AG04450 (cell line): ENCODE results near the gene SOS1. TPM values are rescaled to one million over a fixed set of nuclear protein-coding genes. Genes with fewer than 3 reads are reported as not detected.

ENCODE experiments used
- CTCF ChIA-PET: fragments of 300-600, 350-600 bp; formaldehyde crosslinking; extraction: SDS; loops from one replicate; lab custom pipeline; 2022; ENCODE audit warnings: antibody characterized with exemption, inconsistent platforms; lab: Charles Lee
- POLR2A ChIA-PET: fragments of 350-600 bp; formaldehyde crosslinking; extraction: SDS; loops from one replicate; lab custom pipeline; 2021; ENCODE audit warnings: antibody characterized with exemption, inconsistent platforms; lab: Yijun Ruan, JAX
- DNase-seq: peaks from one replicate; pipeline ENCODE4 v3.0.0-alpha.2; 2011; ENCODE audit warnings: low read depth, low spot score
- H3K27ac ChIP-seq: one replicate; pipeline ENCODE4 v1.5.1; 2012; ENCODE audit warnings: low read depth, low read length, control low read depth
- H3K27me3 ChIP-seq: one replicate; pipeline ENCODE4 v1.6.0; 2012; ENCODE audit warnings: low read length; ENCODE audit not compliant: control insufficient read depth, insufficient read depth
- H3K4me3 ChIP-seq: 2 replicates; pipeline ENCODE4 v1.5.1; 2011; ENCODE audit warnings: mild to moderate bottlenecking, low read depth, low read length, control low read depth
- H3K9me3 ChIP-seq: 2 replicates; pipeline ENCODE4 v1.5.1; 2012; ENCODE audit warnings: low read length; ENCODE audit not compliant: control insufficient read depth, insufficient read depth
- polyA plus RNA-seq: library from polyadenylated mRNA; depleted of rRNA; stranded (reverse); fragments of >200 nt; gene quantifications from 2 replicates; pipeline ENCODE4 v1.2.3, GENCODE V29; 2011
- TF ChIP-seq, protein P1 (sequence below): IDR thresholded peaks from 2 replicates; pipeline ENCODE4 v1.5.1; 2011; ENCODE audit warnings: low read depth, low read length, control low read depth, inconsistent platforms

The SOS1 gene
- polyA plus RNA-seq, 1 experiment = 42.2 TPM

DNA sequence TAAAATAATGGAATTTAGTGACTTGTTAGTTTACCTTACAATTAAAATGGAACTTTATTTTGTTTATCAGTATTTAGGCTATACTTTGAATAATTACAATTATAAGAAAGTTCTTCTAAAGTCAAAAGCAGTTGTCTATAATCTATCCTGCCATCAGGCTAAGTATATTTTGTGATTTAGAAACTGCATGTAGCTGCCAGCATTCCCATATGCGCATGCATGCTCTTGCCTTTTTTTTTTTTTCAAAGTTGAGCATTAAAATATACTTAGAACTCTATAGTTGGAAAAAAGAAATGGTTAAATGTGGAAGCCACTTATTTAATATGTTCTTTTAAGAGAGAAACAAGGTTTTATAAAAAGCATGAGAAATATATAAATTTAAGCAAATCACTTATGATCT, 132.1 kb downstream of the SOS1 start:
- CTCF ChIA-PET = interaction anchor here (0.8 to 3.4 kb wide), 2 partner anchors 41 to 239 kb away, joined by 3 to 13 read pairs; no protein-coding TSS in a partner anchor
- H3K27ac ChIP-seq = no peak overlapping the region

DNA sequence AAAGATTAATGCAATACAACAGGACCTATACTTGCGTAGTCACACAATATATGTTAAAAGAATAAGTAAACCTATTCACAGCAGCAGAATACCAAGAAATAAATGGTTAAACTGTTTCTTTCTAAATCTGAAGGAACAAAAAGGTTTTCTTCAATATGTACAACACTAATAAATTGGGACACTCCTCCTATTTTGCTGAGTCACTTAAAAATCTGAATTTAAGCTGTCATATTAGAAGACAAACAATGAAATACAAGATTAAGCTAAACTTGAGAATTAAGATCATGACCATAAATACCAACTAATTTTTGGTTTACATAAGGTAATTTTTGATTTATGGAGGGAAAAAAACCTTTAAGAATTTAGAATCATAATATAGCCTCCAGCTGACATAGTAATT, 138.4 kb downstream of the SOS1 start:
- Histone ChIP-seq H3K4me3 (no peak overlapping the region), H3K27ac (no peak overlapping the region), H3K9me3 (no peaks in the 10 kb centered on the region), H3K27me3 (no peaks in the 10 kb centered on the region)
- TF ChIP-seq, protein P1, sequence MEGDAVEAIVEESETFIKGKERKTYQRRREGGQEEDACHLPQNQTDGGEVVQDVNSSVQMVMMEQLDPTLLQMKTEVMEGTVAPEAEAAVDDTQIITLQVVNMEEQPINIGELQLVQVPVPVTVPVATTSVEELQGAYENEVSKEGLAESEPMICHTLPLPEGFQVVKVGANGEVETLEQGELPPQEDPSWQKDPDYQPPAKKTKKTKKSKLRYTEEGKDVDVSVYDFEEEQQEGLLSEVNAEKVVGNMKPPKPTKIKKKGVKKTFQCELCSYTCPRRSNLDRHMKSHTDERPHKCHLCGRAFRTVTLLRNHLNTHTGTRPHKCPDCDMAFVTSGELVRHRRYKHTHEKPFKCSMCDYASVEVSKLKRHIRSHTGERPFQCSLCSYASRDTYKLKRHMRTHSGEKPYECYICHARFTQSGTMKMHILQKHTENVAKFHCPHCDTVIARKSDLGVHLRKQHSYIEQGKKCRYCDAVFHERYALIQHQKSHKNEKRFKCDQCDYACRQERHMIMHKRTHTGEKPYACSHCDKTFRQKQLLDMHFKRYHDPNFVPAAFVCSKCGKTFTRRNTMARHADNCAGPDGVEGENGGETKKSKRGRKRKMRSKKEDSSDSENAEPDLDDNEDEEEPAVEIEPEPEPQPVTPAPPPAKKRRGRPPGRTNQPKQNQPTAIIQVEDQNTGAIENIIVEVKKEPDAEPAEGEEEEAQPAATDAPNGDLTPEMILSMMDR = no peak
- ChIA-PET POLR2A (no interaction called here), CTCF (no interaction called here)
- DNase-seq = no peak

More for the DNA sequence above, 132.1 kb downstream of the SOS1 start:
- DNase-seq = no peak
- TF ChIP-seq, protein P1 = no peak
- Histone ChIP-seq H3K4me3 (no peak overlapping the region), H3K9me3 (no peaks in the 10 kb centered on the region), H3K27me3 (no peaks in the 10 kb centered on the region)
- POLR2A ChIA-PET = no interaction called here

DNA sequence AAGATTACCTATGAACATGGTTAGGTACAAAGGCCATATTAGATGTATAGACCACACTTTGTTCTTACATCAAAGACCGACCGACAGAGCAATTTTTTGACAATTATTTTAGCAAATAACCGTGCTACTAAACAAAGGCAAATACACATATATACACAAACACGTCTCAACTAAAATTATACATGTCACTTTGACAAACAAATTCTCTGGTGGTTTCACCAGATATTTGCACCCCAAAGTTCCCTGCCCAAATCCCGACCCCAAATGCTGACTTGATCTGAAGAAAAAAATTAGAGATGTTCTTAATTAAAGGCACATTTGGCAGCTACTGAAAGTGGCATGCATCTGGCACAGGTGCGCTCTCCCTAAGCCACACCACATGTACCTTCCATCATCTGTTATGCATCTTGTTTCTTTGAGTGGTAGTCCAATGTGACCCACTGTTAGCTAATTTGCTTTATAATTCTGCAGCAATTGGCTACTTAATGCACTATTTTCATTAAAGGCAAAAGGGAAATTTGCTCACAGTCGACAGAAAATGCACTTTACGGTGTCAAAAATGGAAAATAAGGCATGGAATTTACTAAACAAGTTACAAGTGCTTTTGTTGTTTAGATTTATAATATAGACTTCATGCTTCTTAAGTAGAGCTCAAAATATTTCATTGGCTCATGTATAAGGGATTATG, 139.0 kb downstream of the SOS1 start:
- ChIA-PET CTCF (no interaction called here), POLR2A (no interaction called here)
- Histone ChIP-seq H3K27ac (no peak overlapping the region), H3K27me3 (no peaks in the 10 kb centered on the region), H3K4me3 (no peak overlapping the region), H3K9me3 (no peaks in the 10 kb centered on the region)
- TF ChIP-seq, protein P1 = no peak
- DNase-seq = no peak

DNA sequence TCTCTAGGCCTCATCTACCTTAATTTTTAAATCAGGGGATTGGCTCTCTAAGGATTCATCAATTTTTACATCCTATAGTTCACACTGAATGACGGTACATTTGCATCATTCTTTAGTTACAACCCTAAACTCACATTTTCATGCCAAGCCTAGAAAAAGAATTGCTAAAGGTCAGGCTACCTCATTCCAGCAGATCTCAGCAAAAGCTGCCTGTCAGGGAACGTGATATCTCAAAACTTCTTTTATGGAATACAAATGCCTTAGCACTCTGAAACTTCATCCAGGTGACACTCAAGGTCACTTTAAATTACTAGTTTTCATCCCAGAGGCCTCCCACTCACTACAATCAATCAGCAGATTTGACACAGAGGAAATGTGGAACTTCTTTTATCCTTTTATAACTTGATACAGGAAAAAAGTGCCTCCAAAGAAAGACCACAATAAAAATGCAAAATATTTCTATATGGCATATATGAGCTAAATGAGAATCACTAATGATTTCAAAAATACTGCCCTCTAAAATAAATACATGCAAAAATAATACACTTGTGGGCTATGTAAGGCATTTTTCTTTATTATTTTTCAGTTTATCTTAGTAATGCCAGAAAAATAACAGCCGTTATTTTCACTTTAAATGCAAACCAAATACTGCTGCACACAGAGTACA, 139.7 kb downstream of the SOS1 start:
- Histone ChIP-seq H3K9me3 (no peaks in the 10 kb centered on the region), H3K4me3 (no peak overlapping the region), H3K27me3 (no peaks in the 10 kb centered on the region), H3K27ac (no peak overlapping the region)
- POLR2A ChIA-PET = no interaction called here
- no peak for DNase-seq
- TF ChIP-seq, protein P1 = no peak
- CTCF ChIA-PET = no interaction called here

DNA sequence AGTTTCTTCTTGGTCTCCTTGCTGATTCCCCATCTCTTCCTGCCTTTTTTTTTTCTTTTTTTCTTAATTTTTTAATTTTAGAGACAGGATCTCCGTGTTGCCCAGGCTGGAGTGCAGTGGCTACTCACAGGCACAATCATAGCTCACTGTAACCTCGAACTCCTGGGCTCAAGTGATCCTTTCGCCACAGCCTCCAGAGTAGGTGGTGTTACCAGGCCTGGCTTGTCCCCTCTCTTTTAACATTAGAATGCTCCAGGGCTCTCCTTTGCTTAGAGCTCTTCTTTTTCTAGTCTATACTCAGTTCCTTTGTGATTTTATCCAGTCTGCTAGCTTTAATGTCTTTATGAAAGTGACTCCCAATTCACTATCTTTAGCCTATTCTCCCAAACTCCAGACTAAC, 141.9 kb downstream of the SOS1 start:
- DNase-seq = no peak
- ChIA-PET POLR2A (no interaction called here), CTCF (no interaction called here)
- Histone ChIP-seq H3K27me3 (no peaks in the 10 kb centered on the region), H3K4me3 (no peak overlapping the region), H3K9me3 (no peaks in the 10 kb centered on the region), H3K27ac (no peak overlapping the region)
- TF ChIP-seq, protein P1 = no peak
